ENCODE results near the gene AANAT.

AANAT gene

GRCh38 chr17:76442341-76443338 lies 24.8 kb upstream of the AANAT start:
- no peak for FAIRE-seq

- FAIRE-seq, result no peak
Measured at GRCh38 chr17:76444518-76445311, 22.7 kb upstream of the AANAT start.

- FAIRE-seq, result no peak
Measured at GRCh38 chr17:76445697-76446448, 21.5 kb upstream of the AANAT start.

GRCh38 chr17:76446449-76447231 lies 20.8 kb upstream of the AANAT start:
- FAIRE-seq, result no peak

- no peak for FAIRE-seq
Measured at GRCh38 chr17:76447931-76448652, 19.3 kb upstream of the AANAT start.

GRCh38 chr17:76449126-76449525 lies 18.3 kb upstream of the AANAT start:
- no peak for FAIRE-seq

GRCh38 chr17:76451506-76451905 lies 15.9 kb upstream of the AANAT start:
- FAIRE-seq, result no peak

- no peak for FAIRE-seq
Measured at GRCh38 chr17:76452127-76452659, 15.2 kb upstream of the AANAT start.

- no peak for FAIRE-seq
Measured at GRCh38 chr17:76452660-76453430, 14.6 kb upstream of the AANAT start, which contains the start of gene UBE2O. Gene UBE2O, minus strand, starts transcription at chr17:76453152. Its CDS starts 11 bp downstream, at chr17:76453141.

- no peak for FAIRE-seq
Measured at GRCh38 chr17:76453431-76453743, 14.0 kb upstream of the AANAT start.

- FAIRE-seq, result no peak
Measured at GRCh38 chr17:76458580-76459490, 8.6 kb upstream of the AANAT start.

GRCh38 chr17:76459674-76460073 lies 7.7 kb upstream of the AANAT start:
- no peak for FAIRE-seq

- no peak for FAIRE-seq
Measured at GRCh38 chr17:76461765-76462555, 5.4 kb upstream of the AANAT start.

GRCh38 chr17:76462556-76463290 lies 4.7 kb upstream of the AANAT start:
- no peak for FAIRE-seq

GRCh38 chr17:76466775-76467130 lies 650 bp upstream of the AANAT start:
- FAIRE-seq, result no peak

- FAIRE-seq, result no peak
Measured at GRCh38 chr17:76467809-76468633, 618 bp downstream of the AANAT start.

GRCh38 chr17:76468634-76469010 lies 1.2 kb downstream of the AANAT start:
- FAIRE-seq, result no peak
